ENCODE data around the gene CD302.

GRCh38 chr2:159829376-159829775 lies 31.4 kb upstream of the CD302 start:
- TF ChIP-seq CTCF (conservative IDR thresholded peaks at IDR 0.05; ENCODE audit: low read depth, low read length) (no peak), MXI1 (IDR thresholded peaks at IDR 0.05; ENCODE audit: borderline replicate concordance, low read depth, low read length) (no peak), POLR2A (IDR thresholded peaks at IDR 0.05; ENCODE audit: low read depth, low read length) (no peak), BHLHE40 (IDR thresholded peaks at IDR 0.05; ENCODE audit: low read depth, low read length) (no peak), RAD21 (IDR thresholded peaks at IDR 0.05; ENCODE audit: low read length) (no peak), RFX5 (IDR thresholded peaks at IDR 0.05; ENCODE audit: low read depth, low read length) (no peak), ELK1 (IDR thresholded peaks at IDR 0.05; ENCODE audit: borderline replicate concordance, low read depth, low read length) (no peak), CEBPB (IDR thresholded peaks at IDR 0.05; ENCODE audit: low read depth, low read length) (no peak)
